ENCODE measurements around the gene FBLN2.

Gene FBLN2

DNA sequence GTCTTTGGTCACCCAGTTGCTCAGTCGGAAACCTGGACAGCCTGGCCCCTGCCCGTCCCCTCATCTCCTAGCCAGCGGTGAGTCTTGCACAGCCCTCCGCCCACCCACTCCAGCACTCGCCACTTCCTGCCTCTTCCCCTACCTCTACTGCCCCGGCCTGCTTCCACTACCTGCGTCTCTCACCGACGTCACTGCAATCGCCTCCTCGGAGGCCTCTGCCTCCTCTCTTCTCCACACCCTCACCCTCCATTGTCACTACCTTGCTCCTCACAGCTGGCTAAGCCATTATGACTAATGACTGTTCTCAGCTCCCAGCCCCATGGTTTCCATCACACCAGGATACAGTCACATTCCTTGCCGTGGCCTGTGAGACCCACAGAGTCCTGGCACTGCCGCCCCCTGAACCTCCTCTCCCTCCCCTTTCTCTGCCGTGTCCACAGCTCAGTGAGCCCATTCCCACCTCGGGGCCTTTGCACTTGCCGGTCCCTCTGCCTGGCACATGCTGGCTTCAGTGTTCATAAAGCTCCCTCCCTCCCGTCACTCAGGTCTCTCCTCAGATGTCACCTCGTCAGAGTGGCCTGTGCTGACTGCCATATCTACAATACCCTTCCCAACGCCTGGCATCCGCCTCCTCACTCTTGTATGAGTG, 104.8 kb downstream of the FBLN2 start:
- no peak for DNase-seq

DNA sequence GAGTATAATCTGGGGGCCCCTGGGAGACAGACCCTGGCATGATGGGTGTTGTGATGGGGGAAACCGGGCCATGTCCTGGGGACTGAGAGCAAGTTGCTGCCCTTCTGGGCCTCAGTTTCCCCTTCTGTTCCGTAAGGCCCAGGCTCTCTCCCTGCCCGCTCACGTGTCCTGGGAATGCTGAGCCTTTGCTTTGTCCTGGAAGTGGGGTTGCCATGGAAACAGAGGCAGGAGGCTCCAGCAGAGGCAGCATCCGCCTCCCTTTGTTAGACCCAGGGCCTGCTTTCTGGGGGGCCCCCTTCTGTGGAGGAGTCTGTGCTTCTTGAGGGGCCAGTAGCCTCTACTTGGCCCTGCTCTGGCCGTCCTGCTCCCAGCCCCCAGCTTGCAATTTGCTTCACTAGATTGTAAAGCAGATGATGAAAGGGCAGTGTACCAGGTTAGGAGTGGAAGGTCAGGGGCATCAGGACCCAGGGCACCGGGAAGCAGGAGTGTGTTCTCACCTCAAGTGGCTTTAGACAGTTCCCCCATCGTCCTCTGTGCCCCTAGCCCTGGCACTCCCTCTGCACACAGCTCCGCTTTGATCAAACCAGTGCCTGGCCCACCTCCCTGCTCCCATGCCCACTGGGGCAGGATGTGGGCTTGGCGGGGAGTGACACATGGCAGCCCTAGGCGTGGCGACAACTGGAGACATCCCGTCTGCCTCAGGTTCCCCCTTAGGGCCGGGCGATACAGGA, 105.6 kb downstream of the FBLN2 start:
- no peak for DNase-seq

DNA sequence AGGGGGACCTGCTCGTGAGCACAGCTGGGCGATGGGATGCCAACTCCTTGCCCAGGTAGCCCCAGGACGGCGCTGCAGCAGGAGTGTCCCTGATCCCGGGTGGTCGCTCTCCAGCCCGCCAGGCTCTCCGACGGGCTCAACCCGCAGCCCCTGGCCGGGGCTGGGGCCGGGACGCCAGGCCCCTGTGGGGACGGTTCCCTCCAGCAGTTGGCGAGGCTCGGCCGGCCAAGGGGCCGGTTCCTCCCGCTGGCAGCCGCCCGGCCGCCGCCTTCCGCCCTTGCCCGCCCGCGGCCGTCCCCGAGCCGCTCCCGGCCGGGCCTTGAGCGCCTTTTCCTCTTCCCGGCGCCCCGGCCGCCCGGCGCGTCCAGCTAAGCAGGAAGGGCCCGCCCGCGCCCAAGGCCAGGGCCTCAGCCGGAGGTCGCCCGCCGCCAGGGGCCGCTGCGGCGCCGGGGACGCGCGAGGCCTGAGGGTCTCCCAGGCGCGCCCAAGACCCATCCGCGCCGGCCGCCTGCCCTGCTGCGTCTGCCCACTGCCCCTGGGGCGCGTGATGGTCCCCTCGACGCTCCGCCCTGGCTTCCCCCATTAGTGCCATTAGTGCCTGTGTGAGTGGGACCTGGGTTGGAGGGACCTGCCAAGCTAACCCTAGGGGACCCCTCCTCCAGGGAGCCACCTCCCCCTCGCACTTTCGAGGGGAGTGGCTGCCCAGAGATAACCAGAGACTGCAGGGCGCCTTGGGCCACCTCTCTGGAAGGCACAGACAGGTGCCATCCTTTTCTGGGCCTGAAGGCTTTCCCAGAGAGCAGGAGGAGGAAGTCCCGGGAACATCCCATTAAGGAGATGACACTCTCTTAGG, 106.4 kb downstream of the FBLN2 start:
- no peak for DNase-seq

DNA sequence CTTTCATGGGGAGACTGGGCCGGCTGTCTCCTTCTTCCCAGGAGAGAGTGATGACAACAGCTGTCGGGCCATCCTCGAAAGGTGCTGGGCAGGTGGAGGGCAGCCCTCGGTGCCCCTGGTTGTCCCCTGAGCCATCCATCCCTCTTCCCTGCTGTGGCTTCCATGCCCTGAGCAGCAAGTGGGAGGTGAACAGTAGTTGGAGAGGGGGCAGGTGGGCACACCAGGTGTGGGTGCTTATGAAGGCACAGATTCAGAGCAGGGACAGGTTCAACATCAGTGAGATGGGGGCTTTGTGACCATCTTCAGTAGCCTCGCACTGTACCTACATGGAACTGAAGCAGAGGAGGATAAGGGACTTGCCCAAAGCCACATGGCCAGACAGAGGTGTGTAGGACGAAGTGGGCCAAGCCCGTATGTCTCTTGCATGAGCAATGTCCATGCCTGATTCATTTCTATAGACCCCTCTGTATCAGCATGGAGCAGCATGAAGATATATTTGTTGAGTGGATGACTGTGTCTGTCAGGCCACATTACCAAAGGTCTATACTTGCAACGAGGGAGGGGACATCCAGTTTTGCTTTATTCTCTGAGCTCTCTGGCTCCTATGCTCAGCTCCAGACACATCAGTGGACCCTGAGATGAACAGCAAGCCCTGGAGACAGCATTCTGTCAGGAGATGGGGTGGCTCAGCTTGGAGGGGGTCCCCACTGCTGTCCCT, 107.8 kb downstream of the FBLN2 start:
- DNase-seq: no peak

DNA sequence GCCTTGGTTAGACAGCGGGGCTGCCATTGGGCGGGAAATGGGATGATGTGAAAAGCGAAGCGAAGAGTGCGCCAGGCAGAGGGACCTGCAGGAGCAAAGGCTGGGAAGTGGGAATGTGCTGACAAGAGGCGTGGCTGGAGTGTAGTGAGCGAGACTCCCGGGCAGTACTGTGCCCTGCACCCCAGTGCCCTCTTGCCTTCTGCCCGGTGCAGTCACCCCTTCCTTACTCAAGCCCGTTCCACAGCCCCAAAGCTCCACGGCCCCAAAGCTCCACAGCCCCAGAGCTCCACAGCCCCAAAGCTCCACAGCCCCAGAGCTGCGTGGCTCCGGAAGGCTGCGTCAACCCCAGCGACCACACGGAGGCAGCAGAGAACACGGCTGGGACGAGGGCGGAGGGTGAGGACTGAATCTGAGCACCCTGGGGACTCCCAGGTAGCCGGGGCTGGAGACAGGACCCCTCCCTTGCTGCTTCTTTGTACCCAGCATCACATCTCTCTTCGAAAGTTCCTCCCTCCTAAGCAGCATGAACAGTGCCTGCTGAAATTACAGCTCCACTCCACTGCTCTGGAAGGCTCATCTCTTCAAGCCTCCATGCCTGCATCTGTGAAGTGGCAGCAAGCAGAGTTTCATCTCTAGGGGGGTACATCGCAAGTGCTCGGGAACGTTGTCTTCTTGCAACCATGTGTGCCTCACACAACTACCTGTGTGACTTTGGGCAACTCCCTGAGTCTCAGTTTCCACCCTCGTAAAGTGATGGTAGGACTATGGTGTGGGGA, 108.9 kb downstream of the FBLN2 start:
- peak; percentile 12 for DNase-seq

DNA sequence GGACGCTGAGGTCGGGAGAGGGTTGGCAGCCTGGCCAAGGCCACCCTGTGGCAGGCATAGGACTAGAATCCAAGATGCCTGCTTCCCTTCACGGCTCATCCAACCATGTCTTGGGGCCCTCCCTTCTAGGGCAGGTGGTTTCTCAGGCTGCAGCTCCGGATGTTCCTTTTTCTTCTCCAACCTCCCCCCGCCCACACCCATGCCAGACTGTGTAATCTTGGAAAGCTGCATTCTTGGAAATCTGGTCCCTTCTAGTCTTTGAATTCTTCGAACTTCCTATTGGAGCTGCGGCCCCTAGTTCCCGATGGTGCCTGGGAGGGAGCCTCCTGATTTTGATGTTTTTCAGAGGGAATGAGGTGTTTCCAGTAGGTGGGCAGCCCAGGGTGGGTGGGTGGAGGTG, 109.8 kb downstream of the FBLN2 start:
- no peak for DNase-seq

DNA sequence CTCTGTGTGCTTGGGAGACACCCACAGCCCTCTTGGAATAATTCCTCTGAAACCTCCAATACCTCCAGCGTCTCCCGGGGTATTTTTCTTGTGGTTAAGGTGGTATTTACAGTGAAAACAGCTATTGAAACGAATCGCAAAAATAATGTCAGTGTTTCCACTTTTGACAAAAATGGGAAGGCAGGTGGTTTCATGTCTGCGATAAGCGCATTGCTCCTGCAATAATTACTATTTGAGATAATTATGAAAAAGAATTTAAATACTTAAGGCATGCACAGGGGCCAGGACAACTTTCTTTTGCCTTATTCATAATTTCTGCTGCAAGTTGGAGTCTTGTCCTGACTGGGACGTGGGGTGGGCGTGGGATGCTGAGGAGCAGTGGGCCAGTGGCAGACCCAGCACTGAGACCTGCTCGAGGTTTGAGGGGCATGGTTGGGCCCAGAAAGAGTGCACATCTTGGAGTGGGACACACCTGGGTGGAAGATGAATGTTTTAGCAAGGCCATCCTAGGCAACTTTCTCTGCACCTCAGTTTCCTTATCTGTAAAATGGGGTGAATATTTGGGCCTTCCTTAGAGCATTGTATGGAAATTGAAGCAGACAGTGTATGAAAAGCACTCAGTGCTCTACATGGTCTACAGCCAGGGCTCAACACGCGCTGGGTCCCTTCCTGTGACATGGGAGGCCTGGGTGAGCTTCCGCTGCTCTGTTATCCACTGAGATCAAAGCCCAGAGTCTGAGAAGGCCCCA, 110.5 kb downstream of the FBLN2 start:
- DNase-seq: no peak

DNA sequence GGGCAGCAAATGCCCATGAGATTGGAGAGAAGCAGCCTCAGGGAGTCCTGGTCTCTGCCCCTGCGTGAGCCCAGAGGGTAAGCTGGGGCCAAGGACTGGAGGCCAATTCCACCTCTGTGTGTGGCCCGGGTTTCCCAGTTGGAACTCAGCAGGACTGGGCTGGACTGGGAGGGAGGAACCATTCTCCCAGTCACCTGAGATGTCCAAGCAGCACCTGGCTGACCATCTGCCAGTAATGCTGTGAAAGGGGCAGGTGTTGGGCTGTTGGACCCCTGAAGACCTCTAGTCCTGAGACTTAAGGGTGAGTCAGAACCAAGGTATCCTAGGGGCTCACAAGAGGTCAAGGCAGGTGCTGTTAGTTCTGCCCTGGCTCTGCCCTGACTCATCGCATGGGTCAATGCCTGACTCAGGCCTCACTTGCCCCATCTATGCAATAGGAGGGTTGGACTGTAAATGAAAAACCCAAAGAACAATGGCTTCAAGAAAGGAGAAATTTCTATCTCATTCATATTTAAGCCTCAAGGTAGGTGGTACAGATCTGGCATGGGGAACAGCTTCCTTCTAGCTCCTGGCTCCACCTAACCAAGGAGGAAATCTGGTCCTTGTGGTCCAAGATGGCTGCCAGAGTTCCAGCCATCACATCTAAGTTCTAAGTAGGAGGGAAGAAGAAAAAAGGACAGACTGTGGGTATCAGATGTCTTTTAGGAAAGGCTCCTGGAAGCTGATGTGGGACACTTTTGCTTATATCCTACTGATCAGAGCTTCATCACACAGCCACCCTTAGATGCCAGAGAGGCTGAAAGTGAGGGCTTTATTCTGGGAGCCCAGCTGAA, 111.3 kb downstream of the FBLN2 start:
- no peak for DNase-seq

DNA sequence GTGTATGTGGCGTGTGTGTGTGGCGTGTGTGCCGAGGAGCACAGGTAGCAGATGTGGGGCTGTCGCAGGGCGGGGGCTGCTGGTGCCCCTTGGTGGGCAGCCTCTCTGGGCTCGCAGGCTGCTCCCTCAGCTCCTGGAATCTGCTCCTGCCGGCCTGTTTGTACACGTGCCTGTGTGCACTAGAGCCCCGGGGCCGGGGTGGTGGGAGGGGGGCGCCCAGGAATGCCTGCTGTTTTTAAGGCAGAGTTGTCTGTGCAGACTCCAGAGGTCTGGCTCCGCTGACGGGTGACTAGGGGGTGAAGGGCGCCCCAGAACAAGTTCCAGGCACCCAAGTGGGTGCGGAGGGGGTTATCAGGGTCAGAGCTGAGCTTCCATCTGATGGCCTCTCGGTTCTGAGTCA, 112.2 kb downstream of the FBLN2 start:
- no peak for DNase-seq

DNA sequence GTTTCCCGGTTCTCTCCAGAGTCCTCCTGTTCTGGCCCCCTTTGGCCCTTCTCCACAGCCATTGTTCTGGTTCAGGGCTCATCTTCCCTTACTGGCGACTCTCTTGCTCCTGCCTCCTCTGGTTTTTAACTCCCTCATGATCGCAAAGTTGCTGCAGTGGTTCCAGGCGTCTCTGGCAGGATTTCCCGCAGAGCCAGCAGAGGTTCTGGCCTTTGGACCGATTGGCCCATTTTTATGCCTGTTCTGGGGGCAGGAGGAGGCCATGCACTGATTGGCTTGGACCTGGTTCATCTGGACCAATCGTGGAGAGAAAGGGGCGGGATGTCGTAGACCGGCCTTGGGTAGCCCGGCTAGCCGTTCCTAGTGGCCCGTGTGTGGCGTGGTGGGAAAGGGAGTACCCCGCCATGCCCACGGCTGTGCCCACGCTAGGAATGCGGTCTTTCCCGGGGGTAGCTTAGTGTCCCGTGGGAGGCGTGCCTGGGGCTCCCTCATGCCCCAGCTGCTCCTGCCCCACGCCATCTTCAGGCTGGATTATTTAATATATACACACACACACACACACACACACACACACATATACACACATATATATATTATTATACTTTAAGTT, 113.4 kb downstream of the FBLN2 start:
- no peak for DNase-seq

DNA sequence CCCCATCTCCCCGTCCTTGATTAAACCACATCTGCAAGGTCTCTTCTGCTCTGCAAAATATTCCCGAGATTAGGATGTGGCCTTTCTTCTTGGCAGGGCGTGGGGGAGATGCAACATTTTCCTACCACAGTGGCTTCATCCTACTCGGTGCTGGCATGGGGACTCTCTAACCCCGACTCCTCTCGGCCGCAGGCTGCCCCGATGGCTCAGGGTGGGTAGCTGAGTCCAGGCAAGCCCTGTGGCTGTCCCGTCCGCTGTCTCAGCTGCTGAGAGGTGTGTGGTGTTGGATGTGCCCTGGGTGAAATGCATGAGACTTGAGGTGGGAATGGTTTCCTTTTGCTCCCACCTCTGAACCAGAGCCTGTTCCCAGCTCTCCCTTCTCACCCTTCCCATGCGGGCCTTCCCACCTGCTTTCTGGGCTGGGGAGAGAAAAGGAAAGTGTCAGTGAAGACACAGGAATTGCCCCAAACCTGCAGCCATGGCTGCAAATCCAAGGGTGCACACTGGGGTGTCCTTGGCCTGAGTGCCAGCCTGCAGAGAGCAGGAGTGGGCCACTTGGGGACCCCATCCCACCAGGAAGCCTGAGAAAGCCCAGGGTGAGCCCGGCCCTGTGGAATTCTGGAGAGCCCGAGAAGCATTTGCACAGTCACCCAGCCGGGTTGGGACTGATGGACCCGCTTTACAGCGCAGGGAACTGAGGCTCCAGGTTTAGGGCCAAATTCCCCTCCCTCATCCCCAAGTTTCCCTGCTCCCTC, 115.0 kb downstream of the FBLN2 start:
- no peak for DNase-seq

DNA sequence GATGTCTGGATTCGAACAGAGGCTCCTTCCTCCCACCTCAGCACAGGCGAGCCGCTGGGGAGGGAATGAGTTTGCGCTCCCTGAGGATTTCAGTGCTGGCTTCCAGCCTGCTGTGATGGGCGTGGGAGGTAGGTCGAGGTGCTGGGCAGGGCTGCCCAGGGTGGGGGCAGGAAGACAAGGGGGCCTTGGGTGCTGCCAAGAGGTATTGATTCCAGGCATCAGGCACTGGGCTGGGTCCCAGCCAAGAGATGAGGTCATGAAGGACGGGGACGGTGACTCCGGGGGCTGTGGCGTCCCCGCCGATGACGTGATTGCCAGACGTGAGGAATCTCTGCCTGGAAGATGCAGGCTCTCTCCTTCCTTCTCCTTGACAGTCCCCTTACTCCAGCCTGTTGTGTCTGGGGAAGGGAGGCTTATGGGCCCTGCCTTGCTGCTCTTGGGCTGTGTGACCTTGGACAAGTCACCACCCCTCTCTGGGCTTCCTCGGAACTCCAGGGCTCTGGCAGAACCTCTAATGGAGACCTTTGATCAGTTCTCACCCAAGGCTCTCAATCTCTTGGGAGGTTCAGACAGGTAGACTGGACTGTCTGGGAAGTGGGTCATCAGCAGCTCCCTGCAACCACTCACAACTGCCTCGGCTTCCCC, 116.8 kb downstream of the FBLN2 start:
- no peak for DNase-seq

DNA sequence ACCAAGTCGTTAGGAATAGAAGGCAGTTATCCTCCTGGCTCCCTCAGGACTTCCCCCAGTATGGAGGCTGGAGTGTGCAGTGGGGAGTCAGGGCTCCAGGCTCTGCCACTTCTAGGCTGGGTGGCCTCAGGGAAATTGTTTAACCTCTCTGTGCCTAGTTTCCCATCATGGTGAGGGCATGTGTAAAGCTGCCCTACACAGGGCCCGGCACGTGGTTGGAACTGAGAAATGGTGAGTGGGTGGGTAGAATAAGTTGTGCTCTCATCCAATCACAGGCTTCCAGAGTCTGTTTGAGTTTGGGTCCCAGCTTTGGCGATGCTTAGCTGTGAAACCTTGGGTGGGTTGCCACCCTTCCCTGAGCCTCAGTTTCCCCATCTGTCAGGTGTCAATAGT, 117.3 kb downstream of the FBLN2 start:
- no peak for DNase-seq

DNA sequence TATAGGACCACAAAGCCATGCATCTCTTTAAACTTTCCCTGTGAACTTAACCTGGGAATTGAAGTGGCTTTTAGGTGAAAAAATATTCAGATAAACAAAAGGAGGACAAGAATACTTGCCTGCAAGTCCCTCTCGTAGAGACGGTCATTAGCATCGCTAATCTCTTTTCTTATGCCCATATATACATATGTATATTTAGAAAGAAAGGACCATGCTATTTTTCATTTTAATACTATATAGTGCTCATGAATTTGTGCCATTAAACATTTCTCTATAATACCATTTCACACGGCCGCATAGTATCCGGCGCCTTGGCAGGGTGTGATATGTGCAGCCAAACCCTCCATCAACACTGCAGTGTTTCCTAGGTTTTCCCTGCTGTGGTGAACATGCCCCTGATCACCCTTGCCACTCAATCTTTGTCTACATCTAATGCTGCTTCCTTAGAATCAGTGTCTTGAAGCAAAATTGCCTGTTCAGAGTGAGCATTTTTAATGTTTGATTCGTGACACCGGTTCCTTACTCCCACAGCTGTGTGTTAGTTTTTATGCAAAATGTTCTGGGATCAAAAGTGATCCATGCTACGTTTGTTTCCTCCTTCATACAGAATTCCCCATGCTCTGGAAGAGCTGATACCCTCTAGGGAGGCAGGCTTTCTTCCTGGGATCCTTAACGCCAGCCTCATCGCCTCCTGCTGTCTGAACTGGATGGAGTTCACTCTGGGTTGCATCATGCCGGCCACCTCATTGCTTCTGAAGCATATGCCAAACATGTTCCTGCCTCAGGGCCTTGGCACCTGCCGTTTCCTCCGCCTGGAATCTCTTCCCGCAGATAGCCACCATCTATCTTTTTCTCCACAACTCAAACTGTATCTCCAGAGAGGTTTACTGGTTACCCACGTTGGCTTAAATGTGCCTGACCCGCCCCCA, 118.1 kb downstream of the FBLN2 start:
- no peak for DNase-seq

DNA sequence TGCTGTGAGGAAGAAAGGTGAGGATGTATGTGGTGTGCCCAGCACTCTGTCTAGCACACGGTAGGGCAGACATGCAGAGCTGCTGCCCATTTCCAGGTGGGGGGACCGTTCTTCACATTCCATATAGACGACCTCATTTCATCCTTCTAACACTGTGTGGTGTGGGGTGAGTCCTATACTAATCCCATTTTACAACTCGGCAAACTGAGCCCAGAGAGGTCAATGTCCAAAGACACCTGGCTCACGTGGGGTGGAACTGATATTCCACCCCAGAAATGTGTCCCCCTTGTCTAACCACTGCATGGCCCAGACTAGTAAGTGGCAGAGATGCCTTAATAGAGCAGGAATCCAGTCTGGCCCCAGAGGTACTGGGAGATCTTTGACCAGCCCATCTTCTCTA, 119.2 kb downstream of the FBLN2 start:
- DNase-seq: no peak

DNA sequence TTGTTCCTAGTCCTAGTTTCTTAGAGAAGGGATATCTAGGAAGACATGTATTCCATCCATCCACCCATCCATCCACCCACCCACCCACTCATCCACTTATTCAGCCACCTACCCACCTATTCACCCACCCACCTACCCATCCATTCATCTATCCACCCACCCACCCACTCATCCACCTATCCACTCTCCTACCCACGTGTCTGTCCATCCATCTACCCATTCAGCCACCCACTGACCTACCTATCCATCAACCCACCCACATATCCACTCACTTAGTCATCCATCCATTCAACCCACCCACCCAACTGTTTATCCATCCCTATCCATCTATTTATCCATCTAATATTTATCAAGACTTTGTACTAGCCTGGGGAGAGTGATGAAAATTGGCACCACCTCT, 120.5 kb downstream of the FBLN2 start:
- DNase-seq: no peak

DNA sequence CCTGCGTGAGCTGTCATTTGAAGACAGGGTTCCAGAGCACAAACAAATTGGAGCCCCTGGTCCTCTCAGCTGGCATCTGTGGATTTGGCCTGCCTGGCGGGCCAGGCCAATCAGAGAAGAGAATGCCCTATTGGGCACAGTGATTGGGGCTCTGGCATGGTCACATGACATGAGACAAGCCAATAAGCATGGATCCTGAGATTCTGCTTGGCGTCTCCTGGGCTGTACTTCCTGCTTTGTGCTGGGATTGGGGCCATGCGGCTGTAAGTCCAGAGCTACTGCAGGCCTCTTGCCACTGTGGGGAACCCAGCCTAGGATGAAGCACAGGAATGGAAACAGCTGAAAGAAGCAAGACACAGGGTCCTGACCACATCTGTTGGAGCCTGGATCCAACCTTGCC, 121.4 kb downstream of the FBLN2 start:
- DNase-seq: no peak
